LNCAP (cell line): Measurements from ENCODE around the gene GJC2.

Experiments
- TF ChIP-seq, protein P1 (sequence below): fragments of 450-650 bp; IDR thresholded peaks from 2 replicates; pipeline ENCODE4 v1.5.1; 2017; ENCODE audit warnings: mild to moderate bottlenecking

The GJC2 gene

DNA sequence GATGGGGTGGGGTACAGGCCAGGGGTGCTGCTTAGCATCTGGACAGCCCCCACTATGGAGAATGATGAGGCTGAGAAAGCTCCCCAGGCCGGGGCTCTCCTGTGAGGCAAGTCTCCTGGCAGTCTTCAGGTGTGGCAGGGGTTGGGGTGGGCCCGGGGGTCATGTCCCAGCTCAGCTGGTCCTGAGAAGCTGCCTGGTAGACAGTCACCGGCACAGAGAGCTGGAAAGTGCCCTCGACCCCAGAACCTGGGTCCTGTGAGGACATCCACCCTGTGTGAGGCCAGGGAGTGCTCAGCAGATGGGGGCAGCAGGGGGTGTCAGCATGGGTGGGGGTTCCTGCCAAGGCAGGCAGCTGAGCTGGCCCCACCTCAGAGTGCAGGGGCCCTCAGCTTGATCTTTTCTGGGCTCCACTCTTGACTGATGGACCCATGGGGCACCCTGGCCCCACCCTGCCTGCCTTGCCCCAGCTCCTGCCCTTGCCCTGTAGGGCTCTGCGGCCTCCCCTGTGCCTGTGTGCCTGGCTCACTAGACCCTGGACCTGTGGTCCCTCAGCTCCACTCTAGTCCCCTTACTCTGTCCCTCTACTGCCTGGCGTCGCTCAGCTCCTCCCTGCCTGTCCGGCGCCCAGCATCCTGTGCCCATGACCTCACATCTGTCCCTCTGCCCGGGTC lies 21.6 kb downstream of the GJC2 start:
- TF ChIP-seq, protein P1, sequence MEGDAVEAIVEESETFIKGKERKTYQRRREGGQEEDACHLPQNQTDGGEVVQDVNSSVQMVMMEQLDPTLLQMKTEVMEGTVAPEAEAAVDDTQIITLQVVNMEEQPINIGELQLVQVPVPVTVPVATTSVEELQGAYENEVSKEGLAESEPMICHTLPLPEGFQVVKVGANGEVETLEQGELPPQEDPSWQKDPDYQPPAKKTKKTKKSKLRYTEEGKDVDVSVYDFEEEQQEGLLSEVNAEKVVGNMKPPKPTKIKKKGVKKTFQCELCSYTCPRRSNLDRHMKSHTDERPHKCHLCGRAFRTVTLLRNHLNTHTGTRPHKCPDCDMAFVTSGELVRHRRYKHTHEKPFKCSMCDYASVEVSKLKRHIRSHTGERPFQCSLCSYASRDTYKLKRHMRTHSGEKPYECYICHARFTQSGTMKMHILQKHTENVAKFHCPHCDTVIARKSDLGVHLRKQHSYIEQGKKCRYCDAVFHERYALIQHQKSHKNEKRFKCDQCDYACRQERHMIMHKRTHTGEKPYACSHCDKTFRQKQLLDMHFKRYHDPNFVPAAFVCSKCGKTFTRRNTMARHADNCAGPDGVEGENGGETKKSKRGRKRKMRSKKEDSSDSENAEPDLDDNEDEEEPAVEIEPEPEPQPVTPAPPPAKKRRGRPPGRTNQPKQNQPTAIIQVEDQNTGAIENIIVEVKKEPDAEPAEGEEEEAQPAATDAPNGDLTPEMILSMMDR: no peak

- TF ChIP-seq, protein P1: no peak
Measured at GRCh38 chr1:228172591-228173527, 23.1 kb downstream of the GJC2 start.

DNA sequence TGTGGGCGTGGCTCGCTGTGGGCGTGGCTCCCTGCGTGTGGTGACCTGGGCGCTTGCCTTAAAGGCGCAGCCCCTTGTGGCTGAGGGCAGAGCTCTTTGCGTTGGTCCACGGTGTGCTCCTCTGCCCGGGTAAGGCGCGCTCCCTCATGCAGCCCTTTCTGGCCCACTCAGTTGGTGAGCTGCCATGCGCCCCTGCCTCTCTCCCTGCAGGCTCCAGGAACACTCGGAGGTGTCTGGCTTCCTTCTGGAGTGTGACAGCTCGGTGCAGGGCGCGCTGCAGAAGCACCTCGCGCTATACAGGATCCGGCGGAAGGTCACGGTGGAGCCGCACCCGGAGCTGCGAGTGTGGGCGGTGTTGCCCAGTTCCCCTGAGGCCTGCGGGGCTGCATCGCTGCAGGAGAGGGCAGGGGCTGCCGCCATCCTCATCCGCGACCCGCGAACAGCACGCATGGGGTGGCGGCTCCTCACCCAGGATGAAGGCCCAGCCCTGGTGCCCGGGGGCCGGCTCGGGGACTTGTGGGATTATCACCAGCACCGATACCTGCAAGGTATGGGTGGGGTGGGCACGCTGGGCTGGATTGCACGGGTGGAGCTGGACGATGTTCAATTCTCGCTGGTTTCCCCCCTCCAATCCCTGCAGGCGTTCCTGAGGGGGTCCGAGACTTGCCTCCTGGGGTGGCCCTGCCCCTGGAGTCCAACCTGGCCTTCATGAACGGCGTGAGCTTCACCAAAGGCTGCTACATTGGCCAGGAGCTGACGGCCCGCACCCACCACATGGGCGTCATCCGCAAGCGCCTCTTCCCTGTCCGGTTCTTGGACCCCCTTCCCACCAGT lies 25.0 kb downstream of the GJC2 start:
- TF ChIP-seq, protein P1: no peak

GRCh38 chr1:228175316-228176023 lies 25.7 kb downstream of the GJC2 start:
- TF ChIP-seq, protein P1: no peak

DNA sequence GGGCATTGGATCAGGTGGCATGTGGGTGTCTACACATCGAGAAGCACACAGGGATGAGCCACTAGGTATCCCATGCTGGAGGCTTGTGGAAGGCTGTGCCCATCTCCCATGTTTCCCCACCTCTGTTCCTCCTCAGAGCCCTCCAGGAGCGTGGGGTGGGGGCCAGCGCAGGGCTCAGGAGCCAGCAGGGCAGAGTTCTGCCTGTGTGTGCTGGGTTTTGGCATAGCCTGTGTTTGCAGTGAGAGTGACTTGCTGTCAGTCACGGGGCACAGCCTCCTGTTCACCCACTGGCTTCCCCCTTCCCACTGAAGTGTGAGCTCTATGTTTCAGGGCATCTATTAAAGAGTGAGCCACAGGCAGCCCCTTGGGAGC lies 26.3 kb downstream of the GJC2 start:
- TF ChIP-seq, protein P1: no peak

- TF ChIP-seq, protein P1: no peak
Measured at GRCh38 chr1:228176461-228177182, 26.9 kb downstream of the GJC2 start.
